GM19240 (cell line): ENCODE data around the gene BHMT.

ENCODE experiments used
- DNase-seq: peaks from one replicate; pipeline ENCODE4 v3.0.0; 2011; ENCODE audit warnings: low spot score; ENCODE audit not compliant: insufficient read length

BHMT gene, protein sequence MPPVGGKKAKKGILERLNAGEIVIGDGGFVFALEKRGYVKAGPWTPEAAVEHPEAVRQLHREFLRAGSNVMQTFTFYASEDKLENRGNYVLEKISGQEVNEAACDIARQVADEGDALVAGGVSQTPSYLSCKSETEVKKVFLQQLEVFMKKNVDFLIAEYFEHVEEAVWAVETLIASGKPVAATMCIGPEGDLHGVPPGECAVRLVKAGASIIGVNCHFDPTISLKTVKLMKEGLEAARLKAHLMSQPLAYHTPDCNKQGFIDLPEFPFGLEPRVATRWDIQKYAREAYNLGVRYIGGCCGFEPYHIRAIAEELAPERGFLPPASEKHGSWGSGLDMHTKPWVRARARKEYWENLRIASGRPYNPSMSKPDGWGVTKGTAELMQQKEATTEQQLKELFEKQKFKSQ

DNA sequence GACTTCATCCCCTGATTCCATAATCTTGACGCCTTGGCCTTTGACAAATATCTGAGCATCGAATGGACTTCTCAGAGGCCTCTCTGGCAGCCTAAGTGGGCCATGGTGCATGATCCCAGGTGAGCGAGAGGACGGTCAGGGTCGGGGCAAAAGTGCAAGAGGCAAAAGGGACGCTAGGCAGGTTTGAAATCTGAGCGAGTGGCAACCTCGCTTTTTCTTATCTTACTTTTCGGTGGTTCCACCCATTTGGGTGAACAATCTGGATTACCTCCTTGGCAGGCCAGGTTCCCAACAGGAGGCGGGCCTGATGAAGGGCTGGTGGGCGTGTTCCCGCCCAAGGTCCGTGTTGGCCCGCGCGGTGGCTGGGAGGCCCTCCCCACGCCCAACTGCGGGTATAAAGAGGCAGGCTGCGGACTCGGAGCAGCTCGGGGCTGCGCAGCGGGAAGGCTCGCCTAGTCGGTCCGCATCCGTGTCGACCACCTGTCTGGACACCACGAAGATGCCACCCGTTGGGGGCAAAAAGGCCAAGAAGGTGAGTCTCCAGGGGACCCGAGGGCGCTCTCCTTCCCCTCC, at the start of gene BHMT:
Gene BHMT (plus strand): TSS at position 423 of the 573 bp plus-strand sequence. CDS start 77 bp downstream, at position 500.
- no peak for DNase-seq

DNA sequence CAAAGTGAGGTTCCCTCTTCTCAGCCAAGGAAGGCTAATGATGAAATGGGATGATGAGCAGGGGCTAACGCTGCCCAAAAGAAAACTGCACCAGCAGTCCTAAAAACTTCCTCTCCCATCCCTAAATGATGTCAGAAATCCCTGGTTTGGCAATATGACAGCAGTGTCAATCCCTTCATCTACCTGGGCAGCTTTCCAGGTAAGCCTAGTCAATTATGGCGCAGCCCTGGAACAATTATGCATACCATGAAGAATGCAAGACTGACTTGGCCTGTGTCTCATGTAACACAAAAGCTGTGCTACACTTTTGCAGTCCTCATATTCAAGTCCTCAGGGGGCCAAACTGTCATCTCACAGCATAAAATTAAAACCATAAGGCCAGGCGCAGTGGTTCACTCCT, 49.2 kb upstream of the BHMT start:
- DNase-seq: no peak

DNA sequence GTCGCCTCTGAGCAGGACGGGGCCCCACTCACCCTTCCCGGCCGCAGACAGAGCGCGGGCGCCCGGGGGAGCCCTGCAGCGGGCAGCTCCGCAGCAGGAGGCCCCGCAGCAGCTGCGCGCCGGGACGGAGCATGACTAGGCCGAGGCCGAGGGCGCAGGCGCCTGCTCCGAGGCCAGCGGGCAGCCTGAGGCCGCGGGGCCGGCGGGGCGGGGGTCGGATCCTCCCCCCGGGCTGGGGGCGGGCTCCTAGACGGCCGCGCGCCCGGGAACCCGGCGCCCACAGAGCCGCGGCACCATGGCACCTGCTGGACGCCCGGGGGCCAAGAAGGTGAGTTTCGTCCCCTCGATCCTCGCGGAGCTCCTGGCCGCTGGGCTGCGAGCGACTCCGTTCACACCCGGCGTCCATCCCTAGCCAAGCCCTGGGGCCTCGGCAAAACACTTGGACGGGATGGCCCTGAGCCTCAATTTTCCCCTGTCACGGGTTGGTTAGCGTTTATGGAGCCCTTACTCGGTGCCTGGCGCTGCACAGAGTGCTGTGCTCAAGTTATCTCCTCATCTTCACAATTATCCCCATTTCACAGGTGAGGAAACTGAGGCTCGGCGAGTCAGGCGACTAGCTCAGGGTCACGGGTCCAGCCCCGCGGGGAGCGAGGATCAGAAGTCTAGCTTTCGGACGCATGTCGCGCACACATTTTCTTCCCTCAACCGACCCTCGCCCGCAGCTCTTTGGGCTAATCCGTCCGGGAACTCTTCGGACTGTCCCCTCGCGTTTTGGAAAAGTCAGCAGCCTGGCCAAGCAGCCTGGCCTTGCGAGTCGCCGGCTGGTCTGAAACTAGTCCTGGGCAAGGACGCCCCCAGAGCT, 41.9 kb upstream of the BHMT start, which contains the start of the genes BHMT2 and DMGDH:
Gene BHMT2 (plus strand): TSS at position 280 of the 862 bp plus-strand sequence. CDS start 16 bp downstream, at position 296.
Gene DMGDH (minus strand): TSS at position 187 of the 862 bp plus-strand sequence. CDS start 54 bp downstream, at position 133.
- DNase-seq: no peak

DNA sequence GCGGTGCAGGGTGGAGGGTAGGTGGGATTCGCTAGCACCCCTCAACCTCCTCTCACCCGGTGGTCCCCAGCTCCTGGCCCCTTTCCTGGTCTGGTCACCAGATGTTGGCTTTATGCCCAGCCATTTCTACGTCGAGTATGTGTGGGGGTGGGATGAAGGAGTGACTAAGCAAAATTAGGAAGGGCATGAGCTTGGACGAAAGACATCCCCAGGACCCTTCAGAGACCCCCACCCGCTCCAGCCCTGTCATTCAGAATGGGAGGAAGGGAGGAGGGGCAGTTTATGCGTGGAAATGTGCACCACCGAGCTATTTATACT, 41.3 kb upstream of the BHMT start:
- DNase-seq: no peak

DNA sequence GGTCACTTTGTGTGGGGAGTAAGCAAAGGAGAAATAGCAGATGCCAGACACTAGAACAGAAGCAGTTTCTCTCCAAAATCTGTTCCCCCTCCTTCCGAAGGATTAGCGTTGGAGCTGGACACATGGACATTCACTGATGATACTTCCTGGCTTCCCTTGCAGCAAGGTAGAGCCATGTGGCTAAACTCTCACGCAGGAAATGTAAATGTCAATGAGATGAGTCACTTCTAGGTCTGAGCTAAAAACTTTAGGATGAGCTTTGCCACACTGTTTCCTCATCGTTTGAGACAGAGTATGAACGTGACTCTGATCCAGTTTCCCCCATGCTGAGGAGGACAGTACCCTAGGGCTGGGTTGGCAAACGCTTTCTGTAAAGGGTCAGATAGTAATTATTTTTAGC, 37.0 kb upstream of the BHMT start:
- DNase-seq: no peak

DNA sequence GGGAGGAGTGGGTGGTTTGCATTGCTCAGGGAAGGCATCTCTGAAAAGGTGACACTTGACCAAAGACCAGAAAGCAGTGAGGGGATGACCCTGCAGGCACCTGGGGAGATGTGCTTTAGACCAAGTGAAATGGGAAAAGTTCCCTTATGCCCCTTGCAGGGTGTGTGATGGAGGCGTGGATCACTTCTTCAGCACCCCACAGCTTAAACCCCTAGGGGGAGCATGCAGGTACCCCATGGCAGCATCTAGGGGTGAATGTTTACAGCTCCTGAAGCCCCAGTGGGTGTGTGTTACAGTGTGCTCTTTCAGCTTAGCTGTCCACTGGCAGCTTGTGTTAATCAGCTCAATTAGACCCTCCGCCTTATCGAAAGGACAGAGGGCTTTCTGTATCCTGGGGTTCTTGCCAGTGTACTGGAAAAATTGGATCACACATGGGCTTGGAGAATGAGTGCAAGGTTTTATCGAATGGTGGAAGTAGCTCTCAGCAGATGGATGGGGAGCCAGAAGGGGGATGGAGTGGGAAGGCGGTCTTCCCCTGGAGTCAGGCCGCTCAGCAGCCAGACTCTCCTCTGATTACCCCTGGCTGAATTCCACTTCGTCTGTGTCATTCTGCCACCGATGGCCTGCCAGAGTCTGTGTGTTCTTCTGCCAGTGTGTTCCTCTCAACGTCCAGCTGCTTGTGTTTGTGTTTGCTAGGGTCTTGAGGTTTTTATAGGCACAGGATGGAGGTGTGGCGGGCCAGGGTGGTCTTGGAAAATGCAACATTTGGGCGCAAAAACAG, 35.8 kb upstream of the BHMT start:
- DNase-seq: no peak

DNA sequence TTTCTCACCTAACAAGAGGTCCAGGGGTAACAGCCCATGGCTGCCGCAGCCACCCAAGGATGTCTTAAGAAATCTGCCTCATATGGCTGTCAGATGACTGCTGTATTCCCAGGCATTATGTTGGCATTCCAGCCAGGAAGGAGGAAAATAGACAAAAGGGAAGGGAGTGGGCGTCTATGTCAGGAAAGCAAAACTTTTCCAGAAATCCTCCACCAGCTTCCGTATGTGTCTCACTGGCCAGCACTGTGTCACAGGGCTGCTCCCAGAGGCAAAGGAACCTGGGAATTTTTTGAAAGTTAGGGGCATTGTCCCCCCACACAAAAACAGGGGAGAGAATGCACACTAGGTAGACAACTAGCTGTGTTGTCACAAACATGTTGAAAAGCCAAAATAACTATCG, 34.8 kb upstream of the BHMT start:
- DNase-seq: no peak

DNA sequence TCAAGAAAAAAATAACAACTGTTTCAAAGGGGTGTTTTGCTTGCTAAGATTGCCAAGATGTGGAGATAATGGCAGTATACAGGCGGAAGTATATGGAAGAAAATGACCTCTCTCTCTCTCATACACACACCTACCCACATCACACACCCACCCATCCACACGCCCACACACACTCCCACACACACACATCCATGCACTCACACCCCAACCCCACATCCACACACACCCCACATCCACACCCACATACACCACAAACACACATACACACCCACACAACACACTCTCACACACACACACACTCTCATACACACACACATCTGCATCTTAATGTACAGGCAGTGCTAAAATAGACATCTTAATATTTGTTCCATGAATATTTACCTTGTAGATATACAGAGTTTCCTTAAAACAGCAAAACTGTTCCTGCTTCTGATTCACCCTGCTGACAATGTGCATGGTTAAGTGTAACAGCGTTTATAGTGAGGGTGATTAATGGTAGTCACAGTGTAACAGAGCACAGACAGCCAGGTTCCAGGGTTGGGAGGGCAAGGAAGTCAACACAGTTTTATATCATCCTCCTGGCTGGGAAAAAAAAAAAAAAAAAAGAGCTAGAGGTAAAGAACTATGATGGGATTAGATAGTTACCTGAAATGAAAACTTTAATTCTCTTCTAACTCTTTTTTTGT, 33.8 kb upstream of the BHMT start:
- no peak for DNase-seq

DNA sequence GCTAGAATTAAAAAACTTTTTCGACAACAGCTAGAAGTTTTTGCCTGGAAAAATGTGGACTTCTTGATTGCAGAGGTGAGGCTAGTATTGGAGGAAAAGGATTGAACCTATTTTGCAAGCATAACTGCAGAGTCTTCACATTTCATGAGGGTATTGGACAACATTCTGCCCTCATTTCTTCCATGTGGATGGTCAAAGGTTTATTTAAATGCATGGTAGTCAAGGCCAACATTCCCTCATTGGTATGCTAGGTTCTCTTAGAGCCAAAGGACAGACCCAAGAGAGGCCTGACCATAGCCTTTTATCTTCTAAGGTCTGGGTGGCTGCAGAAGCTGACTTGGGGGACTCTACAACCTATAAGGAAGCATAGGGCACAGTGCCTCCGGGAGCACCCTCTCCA, 30.8 kb upstream of the BHMT start:
- DNase-seq: no peak

DNA sequence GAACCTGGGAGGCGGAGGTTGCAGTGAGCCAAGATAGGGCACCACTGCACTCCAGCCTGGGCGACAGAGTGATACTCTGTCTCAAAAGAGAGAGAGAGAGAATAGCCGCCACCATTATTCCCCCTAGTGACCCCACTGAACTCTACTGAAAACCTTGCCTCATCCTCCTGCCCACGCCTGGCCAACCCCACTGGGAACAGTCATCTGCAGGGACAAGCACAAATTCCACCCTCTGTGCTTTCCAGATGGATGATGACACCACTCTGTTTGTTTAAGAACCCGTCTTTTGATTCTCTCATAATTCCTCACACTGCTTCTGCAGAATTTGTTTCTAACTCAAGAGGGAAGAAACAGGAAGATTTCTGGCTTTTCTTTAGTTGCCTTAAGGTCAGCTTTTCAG, 29.8 kb upstream of the BHMT start:
- no peak for DNase-seq

DNA sequence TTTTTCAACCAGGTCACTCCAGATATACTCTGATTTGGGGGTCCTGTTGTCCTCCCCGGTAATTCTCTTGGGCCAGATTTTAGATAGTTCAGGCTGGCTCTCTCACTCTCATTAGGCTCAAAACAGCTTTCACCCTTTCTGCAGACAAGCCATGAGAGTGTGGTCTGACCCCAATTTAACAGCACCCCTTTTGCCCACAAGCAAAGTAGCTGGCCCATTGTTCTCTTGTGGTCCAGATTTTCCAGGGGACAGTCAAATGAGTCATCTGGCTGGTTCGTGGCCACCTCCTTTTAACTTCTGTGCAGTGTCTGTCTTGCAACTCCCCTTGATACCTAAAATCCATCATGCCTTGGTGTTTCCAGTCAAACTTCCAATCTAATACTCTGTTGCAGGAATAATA, 25.5 kb upstream of the BHMT start:
- DNase-seq: no peak

DNA sequence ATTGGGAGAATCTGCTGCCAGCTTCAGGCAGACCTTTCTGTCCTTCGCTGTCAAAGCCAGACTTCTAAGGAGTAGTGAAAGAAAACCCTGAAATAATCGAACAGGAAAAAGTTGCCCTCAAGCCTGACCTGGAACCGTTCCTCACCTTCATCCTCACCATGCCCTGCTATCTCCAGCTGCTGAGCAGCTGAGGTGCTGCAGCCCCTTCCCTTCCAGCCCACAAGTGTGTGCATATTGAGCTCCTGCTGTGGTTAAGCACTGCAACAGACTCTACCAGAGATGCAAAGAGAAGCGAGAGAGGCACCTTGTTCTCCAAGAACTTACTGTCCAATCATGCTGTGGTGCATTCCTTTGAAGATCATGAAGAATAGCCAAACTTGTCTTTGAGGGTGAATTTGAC, 23.1 kb upstream of the BHMT start:
- no peak for DNase-seq

DNA sequence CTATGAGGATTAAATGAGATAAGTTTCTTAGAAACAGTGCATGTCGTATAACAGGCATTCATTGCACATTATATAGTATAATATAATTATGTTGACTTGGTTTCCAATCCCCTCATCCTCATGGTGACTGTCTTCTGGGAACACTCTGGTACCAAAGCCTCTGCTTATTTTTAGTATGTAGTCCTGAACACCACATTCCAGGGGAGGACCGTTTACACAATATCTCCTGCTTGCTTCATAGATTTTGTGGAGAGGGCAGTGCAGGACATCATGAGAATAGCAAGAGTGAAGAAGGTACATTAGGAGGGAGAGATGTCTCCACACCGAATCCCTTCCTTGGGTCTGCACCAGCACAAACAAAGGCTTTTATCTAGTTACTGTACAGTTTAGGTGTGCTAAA, 20.5 kb upstream of the BHMT start:
- no peak for DNase-seq

DNA sequence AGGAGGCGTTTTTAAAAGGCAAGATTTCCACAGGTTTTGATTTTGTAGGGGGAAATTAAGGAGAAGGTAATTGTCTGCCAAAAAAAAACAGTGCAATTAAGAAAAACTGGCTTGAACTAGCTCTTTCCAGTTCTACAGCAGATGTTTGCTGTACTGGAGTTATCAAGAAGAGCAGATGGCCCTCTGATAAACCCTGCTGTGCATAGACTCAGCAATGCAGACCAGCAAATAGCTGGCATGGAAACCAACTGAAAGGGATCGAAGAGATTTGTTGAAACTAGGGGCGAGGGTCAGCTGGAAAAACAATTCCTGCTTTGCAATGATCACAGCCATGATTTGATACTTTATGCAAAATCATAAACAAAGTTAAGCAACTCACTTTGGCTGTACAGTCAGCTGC, 17.8 kb upstream of the BHMT start:
- no peak for DNase-seq

DNA sequence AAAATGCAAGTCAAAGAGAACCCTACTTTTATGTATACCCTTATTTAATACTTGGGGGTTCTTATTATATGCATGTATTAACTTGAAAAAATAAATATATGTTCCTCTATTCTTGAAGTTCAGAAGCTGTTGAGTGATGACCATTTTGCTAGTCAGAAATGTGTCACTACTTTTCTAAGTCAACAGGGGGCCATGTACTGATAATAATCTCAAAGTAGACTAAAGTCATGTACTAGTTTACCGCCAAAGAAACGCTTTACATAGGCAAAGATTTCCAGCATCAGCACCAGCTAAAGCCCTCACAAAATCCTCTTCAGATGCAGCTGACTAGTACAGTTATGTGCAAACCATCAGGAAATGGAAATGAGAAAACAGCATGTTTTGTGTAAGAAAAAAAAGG, 5.7 kb upstream of the BHMT start:
- no peak for DNase-seq

DNA sequence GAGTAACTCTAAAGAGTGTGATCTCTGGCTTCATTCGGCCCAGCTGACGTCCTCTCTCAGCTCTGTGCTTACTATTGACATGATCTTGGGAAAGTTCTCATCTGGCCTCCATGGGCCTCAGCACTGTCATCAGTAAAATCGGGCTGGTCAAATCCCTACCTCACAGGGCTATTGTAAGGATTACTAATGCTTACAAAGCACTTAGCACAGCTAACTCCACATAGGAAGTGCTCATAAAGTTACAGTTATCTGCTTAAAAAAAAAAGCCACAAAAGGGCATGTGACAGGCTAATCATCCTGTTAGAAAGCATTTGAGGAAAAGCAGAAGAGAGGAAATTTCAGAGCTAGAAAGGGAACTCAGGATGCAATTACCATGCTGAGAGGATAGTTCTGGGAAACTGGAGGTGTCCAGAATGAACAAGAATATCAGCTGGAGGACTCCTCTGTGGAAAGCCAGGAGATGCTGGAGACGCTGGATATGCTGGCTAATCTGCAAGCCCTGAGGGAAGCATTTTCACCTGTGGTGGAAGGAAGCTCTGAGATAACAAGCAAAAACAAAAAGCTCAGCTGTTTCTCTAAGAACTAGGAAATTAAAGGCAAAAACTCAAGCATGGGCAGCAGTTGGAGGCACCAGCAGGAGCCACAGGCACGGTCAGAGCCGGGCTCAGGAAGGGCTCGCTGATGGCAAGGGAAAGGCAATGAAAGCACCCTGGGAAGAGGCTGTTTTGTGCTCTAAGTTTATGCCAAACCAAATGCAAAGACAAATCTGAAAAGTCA, 4.4 kb upstream of the BHMT start:
- no peak for DNase-seq

DNA sequence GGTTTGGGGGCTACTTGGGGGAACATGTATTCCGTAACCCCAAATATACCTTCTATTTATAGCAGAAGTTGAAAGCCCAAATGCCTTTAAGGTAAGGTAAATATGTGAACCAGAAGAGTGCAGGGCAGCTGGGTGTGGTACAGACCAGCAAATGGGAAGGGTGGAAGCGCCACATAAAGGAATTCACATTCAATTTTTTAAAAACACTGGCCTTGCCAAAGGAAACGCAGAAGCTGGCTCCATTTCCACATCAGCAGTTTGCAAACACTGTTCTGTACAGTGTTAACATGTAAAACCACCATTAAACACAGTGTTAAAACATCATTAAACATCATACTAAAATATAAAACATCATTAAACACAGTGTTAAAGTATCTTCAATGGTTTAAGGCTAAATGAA, 3.5 kb upstream of the BHMT start:
- no peak for DNase-seq

DNA sequence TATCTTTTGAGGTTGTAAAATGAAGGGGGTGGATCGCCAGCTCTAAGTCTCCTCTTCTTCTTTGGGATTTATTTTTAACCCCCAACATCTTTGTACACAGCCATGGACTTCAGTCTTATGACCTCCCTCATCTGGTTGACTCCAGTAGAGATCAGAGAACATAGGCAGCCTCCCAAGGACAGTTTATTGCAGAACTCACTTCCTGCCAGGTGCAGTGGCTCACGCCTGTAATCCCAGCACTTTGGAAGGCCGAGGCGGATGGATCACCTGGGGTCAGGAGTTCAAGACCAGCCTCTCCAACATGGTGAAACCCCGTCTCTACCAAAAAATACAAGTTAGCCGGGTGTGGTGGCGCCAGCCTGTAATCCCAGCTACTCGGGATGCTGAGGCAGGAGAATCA, 2.8 kb upstream of the BHMT start:
- no peak for DNase-seq

DNA sequence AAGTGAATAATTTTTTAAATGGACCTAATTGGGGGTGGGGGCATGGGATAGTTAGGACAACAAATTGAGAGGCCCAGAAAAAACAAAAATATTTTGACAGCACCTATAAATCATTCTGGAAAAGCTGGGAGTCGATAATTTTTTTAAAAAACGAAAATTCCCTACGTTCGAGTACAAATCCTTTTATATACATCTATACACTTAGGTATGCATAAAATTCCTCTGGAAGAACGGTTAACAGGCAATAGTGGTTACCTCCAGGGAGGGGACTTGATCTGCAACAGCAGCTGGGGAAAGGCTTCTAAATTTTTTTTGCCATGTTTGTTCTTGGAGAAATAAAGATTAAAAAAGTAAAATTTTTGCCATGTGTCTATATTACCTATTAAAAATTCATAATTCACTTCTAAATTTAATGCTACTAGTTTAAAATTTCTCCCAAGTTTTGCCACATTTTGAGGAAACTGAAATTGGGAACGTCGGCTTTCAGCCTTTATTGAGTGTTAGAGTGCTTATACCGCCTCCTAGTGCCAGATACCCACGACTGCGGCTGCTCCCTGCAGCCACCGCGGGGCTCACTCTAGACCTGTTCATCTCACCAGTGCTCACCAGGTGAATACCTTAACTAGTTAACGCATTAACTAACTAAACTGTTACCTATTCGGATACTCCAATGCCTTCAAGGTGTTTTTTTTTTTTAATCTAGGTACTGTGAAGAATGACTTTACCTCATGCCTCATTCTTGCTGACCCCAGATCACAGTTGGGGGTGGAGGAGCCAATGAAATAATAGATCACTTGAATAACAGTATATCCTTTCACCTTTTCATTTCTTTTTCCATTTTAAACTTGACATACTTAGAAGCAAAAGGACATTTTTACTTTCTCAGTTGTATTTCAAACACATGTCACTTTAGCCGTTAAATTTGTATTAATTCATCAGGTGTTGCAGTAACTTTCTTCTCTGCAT, 1.8 kb upstream of the BHMT start:
- no peak for DNase-seq
